Body of pancreas (tissue), 4 donors: ENCODE results near the gene KLHL36.
"Not testable (repeated sequence)": the region's sequence is repeated elsewhere in the genome, so short reads cannot be mapped to it uniquely, and the experiment has no call there.

Experiments
- POLR2A ChIP-seq, 3 donors: fragments of 450-650 bp; IDR thresholded peaks; one replicate each; pipeline ENCODE4 v1.6.1; 2016; ENCODE audit warnings: antibody characterized with exemption in 3 of 3, mild to moderate bottlenecking in 2 of 3
- TF ChIP-seq, protein P1 (sequence below), 7 experiments: fragments of 450-650 bp in 4 of 7; fragments of 200-600 bp in 3 of 7; sonication (generic) in 3 of 7; IDR thresholded peaks; one replicate each; pipeline ENCODE4 v1.5.1; 2016 to 2019; ENCODE audit warnings: antibody characterized with exemption in 7 of 7

DNA sequence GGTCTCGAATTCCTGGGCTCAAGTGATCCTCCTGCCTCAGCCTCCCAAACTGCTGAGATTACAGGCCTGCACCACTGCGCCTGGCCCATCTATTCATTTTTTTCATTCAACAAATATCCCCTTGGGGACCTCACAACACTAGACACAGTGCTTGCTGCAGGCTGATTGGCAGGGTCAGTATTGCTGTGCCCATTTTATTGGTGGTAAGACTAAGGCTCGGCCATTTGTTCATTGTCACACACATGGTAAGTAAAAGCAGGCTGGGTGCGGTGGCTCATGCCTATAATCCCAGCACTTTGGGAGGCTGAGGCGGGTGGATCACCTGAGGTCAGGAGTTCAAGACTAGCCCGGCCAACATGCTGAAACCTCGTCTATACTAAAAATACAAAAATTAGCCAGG, 15.4 kb upstream of the KLHL36 start:
- not testable (repeated sequence) for TF ChIP-seq POLR2A (IDR thresholded peaks at IDR 0.05)
- TF ChIP-seq, protein P1, sequence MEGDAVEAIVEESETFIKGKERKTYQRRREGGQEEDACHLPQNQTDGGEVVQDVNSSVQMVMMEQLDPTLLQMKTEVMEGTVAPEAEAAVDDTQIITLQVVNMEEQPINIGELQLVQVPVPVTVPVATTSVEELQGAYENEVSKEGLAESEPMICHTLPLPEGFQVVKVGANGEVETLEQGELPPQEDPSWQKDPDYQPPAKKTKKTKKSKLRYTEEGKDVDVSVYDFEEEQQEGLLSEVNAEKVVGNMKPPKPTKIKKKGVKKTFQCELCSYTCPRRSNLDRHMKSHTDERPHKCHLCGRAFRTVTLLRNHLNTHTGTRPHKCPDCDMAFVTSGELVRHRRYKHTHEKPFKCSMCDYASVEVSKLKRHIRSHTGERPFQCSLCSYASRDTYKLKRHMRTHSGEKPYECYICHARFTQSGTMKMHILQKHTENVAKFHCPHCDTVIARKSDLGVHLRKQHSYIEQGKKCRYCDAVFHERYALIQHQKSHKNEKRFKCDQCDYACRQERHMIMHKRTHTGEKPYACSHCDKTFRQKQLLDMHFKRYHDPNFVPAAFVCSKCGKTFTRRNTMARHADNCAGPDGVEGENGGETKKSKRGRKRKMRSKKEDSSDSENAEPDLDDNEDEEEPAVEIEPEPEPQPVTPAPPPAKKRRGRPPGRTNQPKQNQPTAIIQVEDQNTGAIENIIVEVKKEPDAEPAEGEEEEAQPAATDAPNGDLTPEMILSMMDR (IDR thresholded peaks at IDR 0.05) = not testable (repeated sequence)
